Liver (tissue), 9 donors: ENCODE data around the gene DCAF8. TPM values are rescaled to one million over a fixed set of nuclear protein-coding genes. Genes with fewer than 3 reads are reported as not detected.

Source experiments
- DNase-seq: peaks from one replicate; pipeline ENCODE4 v3.0.0-alpha.2; 2017; ENCODE audit warnings: low spot score
- H3K27ac ChIP-seq, 2 donors: one replicate each; pipeline ENCODE4 v1.7.0; 2013; ENCODE audit warnings: inconsistent platforms in 2 of 2, low read length in 2 of 2, control low read depth in 1 of 2, low read depth in 1 of 2, mild to moderate bottlenecking in 1 of 2
- H3K27me3 ChIP-seq, 4 donors: one replicate each; pipeline versions ENCODE4 v1.6.1 to v1.7.0; 2013; ENCODE audit warnings: low read length in 3 of 4, inconsistent platforms in 1 of 4, mild to moderate bottlenecking in 1 of 4, moderate library complexity in 1 of 4; ENCODE audit not compliant: control insufficient read depth in 4 of 4, insufficient read depth in 4 of 4
- H3K36me3 ChIP-seq, 4 donors: one replicate each; pipeline versions ENCODE4 v1.6.1 to v1.7.0; 2013; ENCODE audit warnings: low read length in 3 of 4, mild to moderate bottlenecking in 3 of 4, low read depth in 1 of 4, moderate library complexity in 1 of 4; ENCODE audit not compliant: control insufficient read depth in 4 of 4, insufficient read depth in 3 of 4
- H3K4me1 ChIP-seq, 4 donors: one replicate each; pipeline versions ENCODE4 v1.6.1 to v1.7.0; 2013; ENCODE audit warnings: low read length in 3 of 4, mild to moderate bottlenecking in 3 of 4, moderate library complexity in 1 of 4; ENCODE audit not compliant: control insufficient read depth in 4 of 4, insufficient read depth in 4 of 4
- H3K4me3 ChIP-seq, 3 donors: one replicate each; pipeline versions ENCODE4 v1.6.1 to v1.7.0; 2013; ENCODE audit warnings: low read length in 3 of 3, control low read depth in 1 of 3, low read depth in 1 of 3, mild to moderate bottlenecking in 1 of 3
- H3K9ac ChIP-seq, 2 donors: one replicate each; pipeline ENCODE4 v1.7.0; 2013; ENCODE audit warnings: low read length in 2 of 2, mild to moderate bottlenecking in 2 of 2, moderate library complexity in 2 of 2, control low read depth in 1 of 2, low read depth in 1 of 2
- H3K9me3 ChIP-seq, 4 donors: one replicate each; pipeline versions ENCODE4 v1.6.1 to v1.7.0; 2013; ENCODE audit warnings: low read length in 3 of 4; ENCODE audit not compliant: control insufficient read depth in 4 of 4
- ATF3 ChIP-seq: IDR thresholded peaks from 2 replicates; pipeline ENCODE4 v1.6.1; 2016; ENCODE audit warnings: antibody characterized with exemption
- CTCF ChIP-seq: fragments of 150-350 bp; IDR thresholded peaks from 2 replicates; pipeline ENCODE4 v1.5.1; 2017; ENCODE audit warnings: improper control_type of control experiment, low read depth, low read length; ENCODE audit not compliant: missing input control
- EGR1 ChIP-seq, 2 donors: IDR thresholded peaks; 2 replicates each; pipeline ENCODE4 v1.6.1; 2016 to 2018; ENCODE audit warnings: antibody characterized with exemption in 2 of 2, low read depth in 2 of 2
- FOXA1 ChIP-seq: IDR thresholded peaks from 2 replicates; pipeline ENCODE4 v1.6.1; 2016; ENCODE audit warnings: antibody characterized with exemption
- FOXA2 ChIP-seq: IDR thresholded peaks from 2 replicates; pipeline ENCODE4 v1.6.1; 2016; ENCODE audit warnings: antibody characterized with exemption
- GABPA ChIP-seq, 2 donors: IDR thresholded peaks in 1 of 2; conservative IDR thresholded peaks in 1 of 2; 2 replicates each; pipeline ENCODE4 v1.6.1; 2016; ENCODE audit warnings: antibody characterized with exemption in 2 of 2, mild to moderate bottlenecking in 1 of 2, moderate library complexity in 1 of 2
- HNF4A ChIP-seq, 2 donors: conservative IDR thresholded peaks; 2 replicates each; pipeline ENCODE4 v1.6.1; 2016; ENCODE audit warnings: antibody characterized with exemption in 2 of 2, mild to moderate bottlenecking in 2 of 2
- HNF4G ChIP-seq: IDR thresholded peaks from 2 replicates; pipeline ENCODE4 v1.6.1; 2016; ENCODE audit warnings: antibody characterized with exemption
- JUND ChIP-seq, 2 donors: IDR thresholded peaks; 2 replicates each; pipeline ENCODE4 v1.6.1; 2016; ENCODE audit warnings: antibody characterized with exemption in 2 of 2
- MAX ChIP-seq: IDR thresholded peaks from 2 replicates; pipeline ENCODE4 v1.6.1; 2016; ENCODE audit warnings: antibody characterized with exemption
- NR2F2 ChIP-seq: IDR thresholded peaks from 2 replicates; pipeline ENCODE4 v1.6.1; 2016; ENCODE audit warnings: antibody characterized with exemption
- RAD21 ChIP-seq, 2 donors: IDR thresholded peaks; 2 replicates each; pipeline ENCODE4 v1.6.1; 2016; ENCODE audit warnings: antibody characterized with exemption in 2 of 2, mild to moderate bottlenecking in 2 of 2
- RXRA ChIP-seq, 2 donors: IDR thresholded peaks; 2 replicates each; pipeline ENCODE4 v1.6.1; 2017 to 2018; ENCODE audit warnings: antibody characterized with exemption in 2 of 2, mild to moderate bottlenecking in 1 of 2
- SP1 ChIP-seq: IDR thresholded peaks from 2 replicates; pipeline ENCODE4 v1.6.1; 2018; ENCODE audit warnings: antibody characterized with exemption, mild to moderate bottlenecking
- TAF1 ChIP-seq: conservative IDR thresholded peaks from 2 replicates; pipeline ENCODE4 v1.6.1; 2016; ENCODE audit warnings: antibody characterized with exemption, mild to moderate bottlenecking
- YY1 ChIP-seq: IDR thresholded peaks from 2 replicates; pipeline ENCODE4 v1.6.1; 2016; ENCODE audit warnings: antibody characterized with exemption, mild to moderate bottlenecking
- ZBTB33 ChIP-seq: IDR thresholded peaks from 2 replicates; pipeline ENCODE4 v1.6.1; 2016; ENCODE audit warnings: antibody characterized with exemption
- WGBS: extraction: QIAGEN DNeasy Blood & Tissue Kit; methylation state at CpG from one replicate; pipeline ENCODE4 v1.1.7; 2013; 5-methylcytosine and 5-hydroxymethylcytosine counted together
- polyA plus RNA-seq, 2 donors: library from polyadenylated mRNA; stranded (reverse) in 1 of 2; unstranded in 1 of 2; fragments of 200-250 nt in 1 of 2; fragments of >200 nt in 1 of 2; fragmentation: Nextera tagmentation in 1 of 2; extraction: Ambion mirVana in 1 of 2; gene quantifications; one replicate each; pipeline versions ENCODE4 v1.2.1 to v1.2.3, GENCODE V29; 2013 to 2015
- total RNA-seq, 2 donors: library from RNA; depleted of rRNA; stranded (reverse); fragments of >200 nt; gene quantifications; one replicate each; pipeline ENCODE4 v1.2.3, GENCODE V29; 2014
- donor health status: healthy.
- donor health status: healthy.
- donor health status: healthy.
- donor health status: healthy.
- donor health status: healthy.

The DCAF8 gene
- total and polyA plus RNA-seq, 4 donors, result 80.3 to 199 (median 102) TPM

DNA sequence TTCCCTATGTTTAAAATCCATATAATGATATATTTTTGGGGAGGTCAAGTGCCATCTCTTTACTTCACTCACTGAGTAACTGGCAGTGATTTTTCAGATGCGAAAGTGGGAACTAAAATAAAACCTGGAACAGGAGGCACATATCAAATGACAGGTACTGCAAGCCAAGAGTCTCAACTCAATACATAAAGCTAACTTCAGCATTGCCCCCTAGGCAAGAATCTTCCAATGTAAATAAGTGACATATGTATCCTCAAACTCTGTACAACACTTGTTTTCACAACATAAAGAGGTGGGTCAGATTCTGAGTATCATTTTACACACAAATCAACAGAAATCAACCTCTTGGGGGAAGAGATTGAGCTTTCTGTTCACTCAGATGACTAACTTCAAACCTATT, 18.1 kb downstream of the DCAF8 start:
- WGBS, result 51% methylated on average over 1 of the region's 1 CpG
- H3K36me3 ChIP-seq, result peaks cover 2 to 13% (median 9%) of the 10 kb centered on the region in 4 donors

DNA sequence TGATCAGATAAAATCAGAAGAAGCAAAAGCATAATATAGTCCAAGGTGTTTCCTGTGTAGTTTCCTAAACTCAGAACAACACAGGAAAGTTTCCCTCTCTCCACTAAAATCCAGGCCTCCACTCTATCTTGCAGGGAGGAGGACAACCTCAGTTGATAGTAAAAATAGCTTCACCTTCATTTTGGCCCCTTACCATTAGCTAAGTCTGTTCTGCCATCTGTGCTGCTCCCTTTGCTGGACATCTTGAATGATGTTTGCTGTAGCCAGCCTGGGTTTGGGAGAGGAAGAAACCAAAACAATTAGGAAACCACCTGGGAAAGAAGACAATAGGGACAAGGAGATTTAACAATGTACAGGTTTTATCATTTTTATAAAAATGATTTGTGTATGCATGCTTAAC, 18.6 kb downstream of the DCAF8 start:
- Histone ChIP-seq H3K4me3 (no peak overlapping the region), H3K36me3 (peaks cover 2 to 14% (median 9%) of the 10 kb centered on the region in 4 donors), H3K4me1 (peaks cover 3 to 61% (median 55%) of the 10 kb centered on the region in 4 donors), H3K27ac (no peak overlapping the region), H3K9me3 (no peaks in the 10 kb centered on the region), H3K27me3 (no peaks in the 10 kb centered on the region), H3K9ac (no peak overlapping the region)
- no peak for DNase-seq
- TF ChIP-seq ZBTB33, result no peak
- TF ChIP-seq HNF4A (conservative IDR thresholded peaks at IDR 0.05), result no peak
- TF ChIP-seq EGR1 (IDR thresholded peaks at IDR 0.05; ENCODE audit: low read depth in 2 of 2), result no peak
- TF ChIP-seq TAF1, result no peak
- no peak for TF ChIP-seq SP1
- TF ChIP-seq GABPA (IDR thresholded peaks at IDR 0.05 in 1 of 2, conservative IDR thresholded peaks at IDR 0.05 in 1 of 2), result no peak
- no peak for TF ChIP-seq RAD21 (IDR thresholded peaks at IDR 0.05)
- no peak for TF ChIP-seq CTCF
- TF ChIP-seq ATF3, result no peak
- TF ChIP-seq NR2F2, result no peak
- TF ChIP-seq RXRA (IDR thresholded peaks at IDR 0.05), result no peak
- no peak for TF ChIP-seq FOXA2
- no peak for TF ChIP-seq JUND (IDR thresholded peaks at IDR 0.05)
- TF ChIP-seq MAX, result no peak

More for the DNA sequence above, 18.1 kb downstream of the DCAF8 start:
- H3K27me3 ChIP-seq, result no peaks in the 10 kb centered on the region
- H3K4me3 ChIP-seq, result no peak overlapping the region
- no peak overlapping the region for H3K27ac ChIP-seq
- TF ChIP-seq MAX (no peak), RXRA (IDR thresholded peaks at IDR 0.05) (no peak), HNF4G (no peak), CTCF (no peak), YY1 (no peak), FOXA1 (no peak), TAF1 (no peak), ZBTB33 (no peak), JUND (IDR thresholded peaks at IDR 0.05) (no peak), SP1 (no peak), RAD21 (IDR thresholded peaks at IDR 0.05) (no peak), EGR1 (IDR thresholded peaks at IDR 0.05; ENCODE audit: low read depth in 2 of 2) (no peak)
- no peak overlapping the region for H3K9ac ChIP-seq
- no peaks in the 10 kb centered on the region for H3K9me3 ChIP-seq
- H3K4me1 ChIP-seq, result peaks cover 3 to 57% (median 50%) of the 10 kb centered on the region in 4 donors
- DNase-seq, result no peak
